Caco-2 (cell line): ENCODE results near the gene PDZK1IP1. TPM values are rescaled to one million over a fixed set of nuclear protein-coding genes. Genes with fewer than 3 reads are reported as not detected.

Experiments used
- BruUV-seq: library from RNA; stranded (reverse); fragments of 400-500 nt; replicated peaks from 2 replicates; lab custom pipeline; 2021; lab: Mats Ljungman, UMichigan
- CTCF ChIA-PET: fragments of 300-600 bp; sonication (Branson Sonifier 250); formaldehyde crosslinking; loops from one replicate; lab custom pipeline; 2022; ENCODE audit warnings: antibody characterized with exemption; lab: Charles Lee
- POLR2A ChIA-PET: fragments of 300-600 bp; sonication (Branson Sonifier 250); formaldehyde crosslinking; loops from one replicate; lab custom pipeline; 2022; ENCODE audit warnings: antibody characterized with exemption; lab: Charles Lee
- DNase-seq, 2 experiments: peaks; one replicate each; pipeline versions ENCODE4 v3.0.0 to v3.0.0-alpha.2; 2020 to 2022
- H3K27me3 ChIP-seq: replicated peaks from 2 replicates; pipeline ENCODE4 v1.6.0; 2011; ENCODE audit warnings: low read length; ENCODE audit not compliant: control insufficient read depth, insufficient read depth
- H3K36me3 ChIP-seq: 2 replicates; pipeline ENCODE4 v1.5.1; 2011; ENCODE audit warnings: low read length; ENCODE audit not compliant: control insufficient read depth, insufficient read depth
- H3K4me1 ChIP-seq: fragments of 250-450 bp; sonication (Bioruptor Pico); 2 replicates; pipeline ENCODE4 v1.5.1; 2020; ENCODE audit warnings: mild to moderate bottlenecking
- H3K4me3 ChIP-seq: 2 replicates; pipeline ENCODE4 v1.5.1; 2011; ENCODE audit warnings: low read depth, mild to moderate bottlenecking, control low read depth, low read length
- H3K9me3 ChIP-seq: fragments of 250-450 bp; sonication (Bioruptor Pico); 2 replicates; pipeline ENCODE4 v1.5.1; 2020; ENCODE audit warnings: mild to moderate bottlenecking, moderate library complexity
- H3K27ac Mint-ChIP-seq: one replicate; pipeline ENCODE4 v1.8.0; 2022; ENCODE audit warnings: mixed read lengths; ENCODE audit not compliant: unreplicated experiment
- H3K27me3 Mint-ChIP-seq: one replicate; pipeline ENCODE4 v1.8.0; 2022; ENCODE audit warnings: mixed read lengths; ENCODE audit not compliant: insufficient read depth, unreplicated experiment
- H3K36me3 Mint-ChIP-seq: one replicate; pipeline ENCODE4 v1.8.0; 2022; ENCODE audit warnings: mild to moderate bottlenecking, mixed read lengths; ENCODE audit not compliant: insufficient read depth, unreplicated experiment
- H3K4me1 Mint-ChIP-seq: one replicate; pipeline ENCODE4 v1.8.0; 2022; ENCODE audit warnings: low read depth, mixed read lengths; ENCODE audit not compliant: unreplicated experiment
- H3K4me3 Mint-ChIP-seq: one replicate; pipeline ENCODE4 v1.8.0; 2022; ENCODE audit warnings: mild to moderate bottlenecking, moderate library complexity, mixed read lengths; ENCODE audit not compliant: unreplicated experiment
- H3K9me3 Mint-ChIP-seq: one replicate; pipeline ENCODE4 v1.8.0; 2022; ENCODE audit warnings: mixed read lengths; ENCODE audit not compliant: unreplicated experiment
- CTCF ChIP-seq, 2 experiments: fragments of 200-600 bp in 1 of 2; IDR thresholded peaks; 1 replicate in 1 of 2; 2 replicates in 1 of 2; pipeline versions ENCODE4 v1.5.1 to v1.8.0; 2011 to 2022; ENCODE audit warnings: antibody characterized with exemption in 1 of 2, control low read depth in 1 of 2, inconsistent platforms in 1 of 2, low read depth in 1 of 2, low read length in 1 of 2, mild to moderate bottlenecking in 1 of 2, moderate library complexity in 1 of 2; ENCODE audit not compliant: insufficient read depth in 1 of 2, severe bottlenecking in 1 of 2, unreplicated experiment in 1 of 2
- intact Hi-C: fragments of 100-400 bp; cut with micrococcal nuclease; formaldehyde crosslinking; loops from one replicate; pipeline ENCODE4 v1.10.0; 2022; ENCODE audit not compliant: unreplicated experiment
- total RNA-seq: library from RNA; stranded (reverse); gene quantifications from 2 replicates; pipeline ENCODE4 v1.2.3, GENCODE V29; 2022

Gene PDZK1IP1
- total RNA-seq, 1 experiment from 2014 or later: 6.1 TPM

DNA sequence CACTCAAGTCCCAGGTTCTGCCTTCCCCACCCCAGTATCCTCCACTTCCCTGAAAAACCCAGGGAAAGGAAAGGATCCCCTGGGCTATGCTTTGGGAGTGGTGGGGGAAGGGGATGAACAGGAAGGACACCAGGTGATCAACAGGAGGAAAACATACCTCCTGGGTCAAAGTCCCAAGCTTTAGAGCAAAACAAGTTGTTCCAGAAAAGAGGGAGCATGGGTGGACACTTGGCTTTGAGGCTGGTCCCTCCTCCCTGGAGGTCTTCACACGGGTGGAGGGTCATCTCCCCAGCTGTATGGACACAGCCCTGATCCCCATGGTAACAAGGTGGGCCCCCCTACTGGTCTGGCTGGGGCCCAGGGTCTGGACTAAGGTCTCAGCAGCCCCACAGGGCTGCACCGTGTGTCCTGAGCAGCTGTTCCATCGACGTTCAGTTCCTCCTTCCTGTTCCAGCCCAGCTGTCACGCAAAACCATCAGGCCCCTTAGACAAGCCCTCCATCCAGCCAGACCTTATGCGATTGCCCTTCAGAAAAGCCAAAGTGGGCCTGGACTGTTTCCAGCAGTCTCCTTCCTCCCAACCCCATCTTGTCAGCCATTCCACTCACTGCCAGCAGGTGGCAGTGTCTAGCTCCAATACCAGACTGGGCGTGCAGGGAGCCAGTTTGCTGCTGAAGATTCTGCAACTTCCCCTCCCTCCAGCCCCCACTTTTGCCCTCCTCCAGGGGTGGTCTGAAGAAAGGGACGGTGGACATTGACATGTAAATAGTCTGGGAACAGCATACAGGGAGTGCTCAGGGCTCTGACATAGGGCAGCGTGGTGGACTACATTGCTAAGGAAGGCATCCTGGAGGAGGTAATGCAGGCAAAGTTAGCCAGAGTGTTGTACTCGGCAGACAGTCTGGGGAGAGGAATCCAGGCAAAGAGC lies 2.9 kb upstream of the PDZK1IP1 start:
- POLR2A ChIA-PET: interaction anchor here (0.5 to 2.1 kb wide), 7 partner anchors 11 to 285 kb away, joined by 4 to 12 read pairs (median 6); partner anchors contain the start of genes CMPK1, FOXD2 and STIL
- peaks cover 55% of the 10 kb centered on the region for H3K4me1 ChIP-seq
- Mint-ChIP-seq H3K9me3 (no peaks in the 10 kb centered on the region), H3K4me3 (peak overlapping the region; percentile 94), H3K4me1 (peaks cover 31% of the 10 kb centered on the region), H3K27me3 (no peaks in the 10 kb centered on the region), H3K27ac (peak overlapping the region; percentile 98), H3K36me3 (peaks cover 12% of the 10 kb centered on the region)
- H3K9me3 ChIP-seq: no peaks in the 10 kb centered on the region
- DNase-seq: peak; percentile 87 to 88
- H3K4me3 ChIP-seq: peak overlapping the region; percentile 38
- BruUV-seq: no TSS peak
- TF ChIP-seq CTCF (IDR thresholded peaks at IDR 0.05; ENCODE audit: insufficient read depth in 1 of 2, low read depth in 1 of 2, low read length in 1 of 2, severe bottlenecking in 1 of 2, unreplicated experiment in 1 of 2): peak; percentile 80 to 84
- H3K36me3 ChIP-seq: no peaks in the 10 kb centered on the region
- CTCF ChIA-PET: interaction anchor here (0.6 to 4.0 kb wide), 9 partner anchors 12 to 141 kb away, joined by 3 to 53 read pairs (median 4); partner anchors contain the start of genes CMPK1 and STIL
- intact Hi-C loops: loop anchor here (1.0 to 2.0 kb wide), 6 partner anchors 13 to 186 kb away; partner anchors contain the start of gene TAL1
- H3K27me3 ChIP-seq: no peaks in the 10 kb centered on the region

DNA sequence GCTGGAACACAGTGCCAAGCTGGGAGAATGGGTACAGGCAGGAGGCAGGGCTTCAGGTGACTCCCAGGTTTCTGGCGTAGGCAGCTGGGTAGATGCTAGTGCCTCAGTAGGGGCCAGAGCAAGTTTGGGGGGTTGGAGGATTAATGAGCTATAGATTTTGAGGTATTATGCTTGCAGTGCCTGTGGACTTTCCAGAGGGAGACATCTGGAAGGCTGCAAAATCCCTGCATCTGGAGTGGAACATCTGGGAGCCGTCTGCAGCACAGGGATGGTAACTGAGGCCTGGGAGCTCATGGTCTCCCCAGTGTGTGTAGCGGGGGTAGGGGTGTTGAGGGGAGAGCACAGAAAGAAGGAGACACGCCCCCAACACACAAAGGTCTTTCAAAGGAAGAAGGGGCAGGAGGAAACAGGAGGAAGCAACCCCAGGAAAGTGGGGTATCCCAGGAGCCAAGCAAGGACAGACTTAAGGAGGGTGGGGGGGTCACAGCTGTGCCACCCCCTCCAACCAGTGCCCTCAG lies 2.2 kb upstream of the PDZK1IP1 start:
- Histone ChIP-seq H3K27me3 (no peaks in the 10 kb centered on the region), H3K4me3 (peak overlapping the region; percentile 38), H3K4me1 (peaks cover 62% of the 10 kb centered on the region), H3K36me3 (no peaks in the 10 kb centered on the region), H3K9me3 (no peaks in the 10 kb centered on the region)
- TSS peak; percentile 88 for BruUV-seq
- Mint-ChIP-seq H3K27me3 (no peaks in the 10 kb centered on the region), H3K4me3 (peak overlapping the region; percentile 94), H3K36me3 (peaks cover 15% of the 10 kb centered on the region), H3K4me1 (peaks cover 38% of the 10 kb centered on the region), H3K27ac (peak overlapping the region; percentile 98), H3K9me3 (no peaks in the 10 kb centered on the region)
- TF ChIP-seq CTCF (IDR thresholded peaks at IDR 0.05; ENCODE audit: insufficient read depth in 1 of 2, low read depth in 1 of 2, low read length in 1 of 2, severe bottlenecking in 1 of 2, unreplicated experiment in 1 of 2): no peak
- ChIA-PET POLR2A (interaction anchor here (1.0 to 2.1 kb wide), 6 partner anchors 11 to 285 kb away, joined by 4 to 12 read pairs (median 5); partner anchors contain the start of genes CMPK1 and STIL), CTCF (interaction anchor here (0.7 to 4.0 kb wide), 6 partner anchors 11 to 285 kb away, joined by 3 to 53 read pairs (median 5); partner anchors contain the start of gene CMPK1)
- DNase-seq: peak in 1 of 2 experiments; percentile 51
- intact Hi-C loops: loop anchor here (1.0 to 2.0 kb wide), 6 partner anchors 13 to 187 kb away; partner anchors contain the start of genes CMPK1, STIL and TAL1

DNA sequence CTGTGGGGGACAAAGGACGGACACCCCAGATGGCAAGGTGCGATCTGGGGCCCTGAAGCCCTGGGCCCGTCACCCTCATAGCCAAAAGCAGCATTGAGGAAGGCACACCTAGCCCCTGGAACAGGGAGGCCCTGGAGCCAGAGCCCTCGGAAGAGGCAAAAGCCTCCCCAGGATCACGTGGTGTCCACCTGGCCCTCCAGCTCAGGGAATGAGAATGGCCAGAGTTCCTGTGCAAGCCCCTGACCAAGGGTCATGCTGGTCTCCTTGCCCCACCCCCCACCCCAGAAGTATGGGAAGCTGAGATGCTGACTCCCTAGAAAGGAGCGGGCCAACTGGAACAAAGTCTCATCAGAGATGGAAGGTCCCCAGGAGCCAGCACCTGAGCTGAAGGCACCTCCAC lies 1.0 kb upstream of the PDZK1IP1 start:
- BruUV-seq: no TSS peak
- ChIA-PET CTCF (interaction anchor here (0.7 to 4.0 kb wide), 3 partner anchors 12 to 379 kb away, joined by 3 to 53 read pairs (median 6); no protein-coding TSS in a partner anchor), POLR2A (interaction anchor here (0.6 to 1.4 kb wide), 3 partner anchors 12 to 143 kb away, joined by 3 to 6 read pairs (median 4); partner anchors contain the start of genes CMPK1 and STIL)
- intact Hi-C loops: loop anchor here (1.0 to 2.0 kb wide), 2 partner anchors 124 to 142 kb away; partner anchors contain the start of genes CMPK1 and STIL
- H3K36me3 Mint-ChIP-seq: peaks cover 24% of the 10 kb centered on the region
- H3K9me3 Mint-ChIP-seq: no peaks in the 10 kb centered on the region
- peak overlapping the region; percentile 94 for H3K4me3 Mint-ChIP-seq
- no peaks in the 10 kb centered on the region for H3K36me3 ChIP-seq
- H3K4me1 ChIP-seq: peaks cover 74% of the 10 kb centered on the region
- H3K27ac Mint-ChIP-seq: peak overlapping the region; percentile 98
- no peaks in the 10 kb centered on the region for H3K27me3 Mint-ChIP-seq
- H3K27me3 ChIP-seq: no peaks in the 10 kb centered on the region
- no peak for TF ChIP-seq CTCF (IDR thresholded peaks at IDR 0.05; ENCODE audit: insufficient read depth in 1 of 2, low read depth in 1 of 2, low read length in 1 of 2, severe bottlenecking in 1 of 2, unreplicated experiment in 1 of 2)
- H3K4me1 Mint-ChIP-seq: peaks cover 42% of the 10 kb centered on the region
- DNase-seq: peak in 1 of 2 experiments; percentile 56
- no peak overlapping the region for H3K4me3 ChIP-seq
- no peaks in the 10 kb centered on the region; the same call in 1 of the 2 replicates for H3K9me3 ChIP-seq
